HG03066 (cell line): Measurements from ENCODE around the gene NCBP2L.
A peak's percentile ranks its signal among the peaks of the same experiment; 100 is the strongest.
"Not testable (repeated sequence)": the region's sequence is repeated elsewhere in the genome, so short reads cannot be mapped to it uniquely, and the experiment has no call there.

Experiments used
- ATAC-seq: cut with Tn5 transposase; IDR thresholded peaks from one replicate; pipeline ENCODE4 v1.9.1; 2021; ENCODE audit warnings: low read depth; ENCODE audit not compliant: unreplicated experiment

The NCBP2L gene

DNA sequence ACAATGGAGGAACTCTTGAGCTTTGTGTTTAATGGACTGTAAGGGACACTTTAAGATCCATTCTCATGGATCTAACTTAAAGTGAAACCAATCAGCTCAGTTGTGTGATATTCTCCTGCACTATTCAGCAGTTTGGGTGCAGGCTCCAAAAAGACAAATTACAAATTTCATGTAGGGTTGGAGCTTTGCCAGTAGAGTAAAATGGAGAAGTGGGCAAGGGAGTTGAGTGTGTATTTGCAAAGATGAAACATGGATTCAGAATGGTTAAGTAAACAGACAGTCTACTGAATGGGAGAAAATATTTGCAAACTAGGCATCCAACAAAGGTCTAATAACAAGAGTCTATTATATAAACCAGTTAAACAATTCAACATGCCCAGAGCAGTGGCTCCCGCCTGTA, 26.9 kb downstream of the NCBP2L start:
- no peak for ATAC-seq

DNA sequence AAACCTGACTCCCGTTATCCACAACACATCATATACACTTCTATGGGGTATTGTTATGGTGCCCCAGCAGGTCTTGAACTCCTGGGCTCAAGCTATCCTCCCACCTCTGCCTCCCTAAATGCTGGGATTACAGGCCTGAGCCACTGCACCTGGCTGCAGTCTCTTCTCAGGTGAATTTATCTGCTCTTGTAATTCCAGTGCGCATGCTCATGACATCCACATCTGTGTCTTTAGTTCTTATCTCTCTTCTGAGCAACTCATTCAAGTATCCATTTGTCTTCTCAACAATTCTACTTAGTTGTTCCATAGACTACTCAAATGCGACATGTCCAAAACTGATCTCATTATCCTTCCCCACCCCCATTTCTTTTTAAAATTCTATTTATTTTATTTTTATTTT, 27.6 kb downstream of the NCBP2L start:
- ATAC-seq = no peak

DNA sequence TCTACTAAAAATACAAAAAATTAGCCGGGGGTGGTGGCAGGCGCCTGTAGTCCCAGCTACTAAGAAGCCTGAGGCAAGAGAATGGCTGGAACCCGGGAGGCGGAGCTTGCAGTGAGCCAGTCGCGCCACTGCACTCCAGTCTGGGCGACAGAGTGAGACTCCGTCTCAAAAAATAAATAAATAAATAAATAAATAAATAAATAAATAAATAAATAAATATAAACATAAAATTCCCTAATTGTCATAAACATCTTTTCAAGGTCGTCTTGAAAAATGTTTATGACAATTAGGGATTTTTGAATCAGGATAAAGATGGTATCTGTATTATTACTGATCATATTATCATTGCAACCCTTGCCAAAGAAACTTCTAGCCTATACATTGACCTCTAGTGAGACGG, 32.5 kb downstream of the NCBP2L start:
- not testable (repeated sequence) for ATAC-seq

DNA sequence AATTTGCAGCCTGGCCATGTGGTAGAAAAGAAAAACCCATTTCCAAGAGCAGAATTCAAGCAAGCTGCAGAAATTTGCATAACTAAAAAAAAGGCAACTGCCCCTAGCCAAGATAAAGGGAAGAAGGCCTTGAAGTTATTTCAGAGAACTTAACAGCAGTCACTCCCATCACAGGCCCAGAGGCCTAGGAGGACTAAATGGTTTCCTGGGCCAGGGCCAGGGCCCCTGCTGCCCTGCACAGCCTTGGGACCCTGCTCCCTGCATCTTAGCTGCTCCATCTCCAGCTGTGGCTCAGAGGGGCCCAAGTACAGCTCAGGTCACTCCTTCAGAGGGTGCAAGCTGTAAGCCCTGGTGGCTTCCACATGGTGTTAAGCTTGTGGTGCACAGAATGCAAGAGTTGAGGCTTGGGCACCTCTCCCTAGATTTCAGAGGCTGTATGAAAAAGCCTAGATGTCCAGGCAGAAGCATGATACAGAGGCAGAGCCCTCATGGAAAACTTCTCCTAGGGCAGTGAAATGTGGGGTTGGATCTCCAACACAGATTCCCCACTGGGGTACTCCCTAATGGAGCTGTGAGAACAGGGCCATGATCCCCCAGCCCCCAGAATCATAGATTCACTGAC, 41.5 kb downstream of the NCBP2L start:
- ATAC-seq = no peak

DNA sequence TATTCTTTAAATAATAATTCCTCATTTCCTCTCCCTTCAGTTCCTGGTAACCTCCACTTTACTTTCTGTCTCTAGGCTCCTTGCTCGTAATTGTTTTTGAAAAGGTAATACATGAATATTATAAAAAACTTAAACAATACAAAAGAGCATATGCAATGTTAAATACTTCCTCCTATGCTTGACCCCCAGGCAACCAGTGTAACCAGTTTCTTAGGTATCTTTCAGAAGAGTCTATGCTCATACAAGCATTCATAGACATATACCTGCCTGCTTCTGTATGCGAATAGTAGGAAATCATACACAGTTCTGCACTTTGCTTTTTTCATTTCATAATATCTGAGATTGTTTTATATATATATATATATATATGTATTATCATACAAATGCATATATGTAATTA, 45.5 kb downstream of the NCBP2L start:
- ATAC-seq = no peak

DNA sequence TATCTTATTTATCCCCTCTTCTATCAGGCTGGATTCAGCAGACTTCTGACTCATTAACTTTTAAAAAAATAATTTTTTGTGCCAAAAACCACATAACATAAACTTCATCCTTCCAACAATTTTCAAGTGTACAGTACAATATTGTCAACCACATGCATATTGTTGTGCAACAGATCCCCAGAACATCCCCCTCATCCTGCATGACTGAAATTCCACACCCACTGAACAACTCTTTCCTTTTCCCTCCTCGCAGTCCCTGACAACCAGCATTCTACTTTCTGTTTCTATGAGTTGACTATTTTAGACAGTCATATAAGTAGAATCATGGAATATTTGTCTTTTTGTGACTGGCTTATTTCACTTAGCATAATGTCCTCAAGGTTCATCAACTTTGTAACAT, 45.9 kb downstream of the NCBP2L start:
- no peak for ATAC-seq

DNA sequence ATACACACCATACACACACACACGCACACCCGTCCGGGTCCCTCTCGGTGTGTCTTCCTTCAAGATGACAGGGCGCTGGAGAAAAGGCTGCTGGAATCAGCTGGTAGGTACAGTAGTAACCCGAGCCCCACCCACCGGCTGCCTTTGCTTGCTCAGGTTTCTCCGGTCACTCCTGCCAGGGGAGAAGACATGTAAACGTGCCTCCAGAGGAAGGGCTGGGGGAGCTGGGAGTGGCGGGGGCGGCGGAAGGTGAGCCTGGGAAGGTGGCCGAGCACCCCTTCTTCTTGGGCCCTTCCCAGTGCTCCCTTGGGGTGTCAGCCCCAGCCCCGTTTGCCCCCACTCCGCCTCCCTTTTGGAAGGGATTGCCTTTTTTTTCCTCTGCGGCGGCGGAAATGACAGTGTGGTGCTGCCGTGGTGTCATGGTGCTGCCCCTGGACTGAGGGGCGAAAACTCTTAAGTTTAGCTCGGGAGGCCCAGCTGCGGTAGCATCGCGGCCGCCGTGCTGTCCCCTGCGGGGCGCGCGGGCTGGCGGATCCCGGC, 48.2 kb downstream of the NCBP2L start, which contains the start of gene MID2:
Gene MID2, plus strand, starts transcription at position 169 of the 540 bp plus-strand sequence. CDS start 561 bp downstream, outside the sequence.
- ATAC-seq = peak; percentile 38

DNA sequence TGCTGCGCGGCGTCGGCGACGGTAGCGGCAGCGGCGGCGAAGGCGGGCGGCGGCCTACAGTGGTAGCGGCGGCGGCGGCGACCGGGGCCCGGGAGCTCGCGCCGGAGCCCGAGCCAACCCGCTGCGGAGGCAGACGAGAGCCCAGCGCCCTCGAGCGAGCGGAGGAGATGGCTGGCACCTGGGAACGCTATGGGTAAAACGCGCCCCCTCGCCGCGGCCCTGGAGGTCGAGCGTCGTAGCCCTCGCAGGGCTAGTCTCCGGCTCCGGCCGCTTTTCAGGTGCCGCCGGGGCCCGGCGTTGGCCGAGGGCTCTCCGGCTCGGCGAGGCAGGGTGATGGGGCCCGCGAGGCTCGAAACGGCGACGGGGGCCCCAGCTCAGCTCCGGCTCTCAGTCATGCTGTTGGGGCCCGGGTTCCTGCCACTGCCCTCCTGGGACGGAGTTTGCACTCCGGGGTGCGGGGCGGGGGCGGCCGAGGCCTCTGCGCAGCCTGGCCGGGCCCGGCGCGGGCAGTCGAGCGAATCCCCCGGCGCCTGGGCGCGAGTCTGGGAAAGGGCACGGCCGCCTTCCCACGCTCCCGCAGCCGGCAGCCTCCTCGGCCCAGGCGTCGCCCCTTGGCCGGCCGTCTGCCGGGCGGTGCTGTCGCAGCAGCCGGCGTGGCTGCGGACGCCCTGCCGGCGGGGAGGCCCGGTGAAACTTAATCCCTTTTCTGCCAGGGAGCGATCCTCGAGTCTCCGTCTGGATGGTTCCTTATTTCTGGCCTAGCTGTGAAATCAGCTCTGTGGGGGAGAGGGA, 48.9 kb downstream of the NCBP2L start:
- ATAC-seq = peak; percentile 56

DNA sequence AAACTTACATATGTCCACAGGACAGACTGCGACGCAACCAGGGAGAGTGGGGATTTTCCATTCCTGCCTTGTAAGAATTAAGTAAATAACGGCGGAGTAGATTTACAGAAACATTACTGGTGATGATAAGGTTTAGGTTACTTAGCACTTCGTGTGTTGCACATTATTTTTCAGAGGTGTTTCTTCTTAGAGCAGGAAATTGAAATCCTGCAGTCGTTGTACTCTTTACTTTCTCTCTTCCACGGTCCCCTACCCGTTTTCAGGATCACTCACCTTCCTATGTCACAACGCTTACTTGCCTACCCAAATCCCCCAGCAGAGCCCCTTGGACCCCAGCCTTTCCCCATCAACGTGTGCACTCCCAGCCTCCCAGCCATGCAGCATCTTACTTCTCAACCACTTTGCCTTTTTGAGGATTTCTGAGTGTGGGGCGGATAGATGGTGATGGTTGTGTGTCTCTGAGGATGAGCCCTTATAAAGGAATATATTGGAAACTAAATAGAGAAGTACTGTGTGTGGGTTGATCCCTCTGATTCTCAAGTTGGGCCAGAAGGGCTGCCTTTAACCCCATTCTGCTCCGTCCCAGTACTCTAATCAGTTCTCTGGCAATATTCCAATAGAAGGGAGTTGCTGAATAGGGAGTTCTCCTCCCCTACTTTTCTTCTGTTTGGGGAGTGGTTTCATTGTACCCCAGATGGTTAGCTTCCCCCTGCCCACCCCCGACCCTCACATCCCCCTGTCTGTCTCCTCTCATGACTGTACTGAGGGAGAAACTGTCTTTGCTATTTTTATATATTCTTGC, 49.7 kb downstream of the NCBP2L start:
- no peak for ATAC-seq

DNA sequence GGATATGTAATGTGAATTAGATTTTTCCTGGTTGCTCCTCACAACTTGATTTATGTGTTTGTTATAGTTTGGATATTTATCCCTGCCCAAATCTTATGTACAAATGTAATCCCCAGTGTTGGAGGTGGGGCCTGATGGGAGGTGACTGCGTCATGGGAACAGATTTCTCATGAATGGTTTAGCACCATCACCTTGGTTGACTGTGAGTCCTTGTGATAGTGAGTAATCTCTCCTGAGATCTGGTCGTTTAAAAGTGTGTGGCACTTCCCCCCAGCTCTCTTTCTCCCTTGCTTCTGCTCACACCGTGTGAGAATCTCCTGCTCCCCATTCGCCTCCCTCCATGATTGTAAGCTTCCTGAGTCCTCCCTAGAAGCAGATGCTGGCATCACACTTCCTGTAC, 50.3 kb downstream of the NCBP2L start:
- no peak for ATAC-seq

DNA sequence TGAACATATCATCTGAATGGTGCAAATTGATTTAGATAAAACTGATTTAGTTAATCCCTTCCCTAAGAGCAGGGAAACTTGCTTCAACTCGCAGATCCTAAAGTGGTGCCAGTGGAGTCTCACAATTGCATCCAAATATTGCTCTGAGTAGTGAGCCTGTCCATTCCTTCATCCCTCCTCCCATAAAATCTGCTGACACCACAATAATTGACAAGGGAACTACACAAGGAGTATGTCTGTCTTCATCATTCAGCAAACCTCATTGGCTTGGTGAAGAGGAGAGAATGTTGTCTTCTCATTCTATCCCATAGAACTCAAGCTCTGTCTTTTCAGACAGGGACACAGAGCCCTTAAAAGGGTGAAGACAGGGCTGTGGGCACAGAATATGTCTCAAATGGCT, 52.3 kb downstream of the NCBP2L start:
- ATAC-seq = no peak

DNA sequence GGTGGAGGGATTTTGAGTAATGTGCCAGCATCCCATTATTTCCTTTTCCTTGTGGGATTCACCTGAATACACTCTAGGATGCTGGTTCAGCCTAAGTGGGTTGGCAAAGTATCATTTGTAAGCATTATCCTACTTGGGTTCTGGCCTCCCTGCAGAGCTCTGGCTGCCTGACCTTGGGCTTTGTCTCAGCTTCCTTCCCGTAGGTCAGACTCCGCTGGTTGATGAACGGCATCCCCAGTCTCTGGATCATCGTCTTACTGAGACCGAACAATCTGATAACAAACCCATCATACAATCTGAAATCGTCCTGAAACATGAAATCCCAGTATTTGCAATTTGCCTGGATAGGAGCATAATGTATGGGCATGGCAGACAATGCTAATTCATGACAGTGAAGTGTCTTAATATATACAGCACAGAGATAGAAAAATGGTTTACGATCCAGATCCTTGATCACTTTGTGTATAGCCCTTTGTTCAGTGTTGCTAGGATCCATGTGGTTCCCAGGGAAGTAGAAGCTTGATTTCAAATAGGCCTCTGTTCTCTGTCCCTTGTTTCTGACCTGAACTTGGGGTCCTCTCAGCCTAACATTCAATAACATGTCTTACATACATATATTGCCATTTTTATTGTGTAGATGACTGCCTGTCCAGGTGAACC, 53.7 kb downstream of the NCBP2L start:
- no peak for ATAC-seq

DNA sequence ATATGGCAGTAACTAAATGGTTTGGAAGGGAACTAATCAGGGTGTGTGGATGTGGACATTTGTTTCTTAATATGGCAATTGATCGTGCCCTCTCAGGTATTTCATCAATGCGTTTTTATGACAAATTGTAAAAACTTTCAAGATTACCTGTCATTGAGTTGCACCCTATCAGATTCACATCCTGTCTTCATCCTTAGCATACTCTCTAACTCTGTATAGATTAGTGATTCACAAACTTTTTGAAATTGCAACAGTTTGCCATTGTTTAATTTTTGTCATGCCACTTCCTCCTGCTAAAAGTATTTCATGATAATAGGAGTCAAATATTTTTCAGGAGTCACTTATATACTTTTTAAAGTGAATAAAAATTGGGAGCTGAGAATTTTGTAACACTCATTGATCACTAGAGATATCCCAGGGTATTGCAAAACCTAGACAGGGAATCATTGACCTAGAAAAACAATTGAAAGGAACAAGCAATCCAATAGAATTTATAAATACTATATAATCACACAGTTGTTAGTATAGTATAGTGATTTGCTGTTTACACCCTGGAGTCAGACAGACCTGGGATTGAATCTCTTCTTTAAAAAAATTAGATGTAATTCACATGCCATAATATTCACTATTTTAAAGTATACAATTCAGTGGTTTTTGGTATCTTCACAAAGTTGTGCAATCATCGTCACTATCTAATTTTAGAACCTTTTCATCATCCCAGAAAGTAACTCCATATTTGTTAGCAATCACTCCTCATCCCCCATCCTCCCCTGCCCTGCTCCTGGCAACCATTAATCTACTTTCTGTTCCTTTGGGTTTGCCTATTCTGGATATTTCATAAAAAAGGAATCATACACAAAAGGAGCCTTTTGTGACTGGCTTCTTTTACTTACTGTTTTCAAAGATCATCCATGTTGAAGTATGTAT, 57.0 kb downstream of the NCBP2L start:
- ATAC-seq = no peak

DNA sequence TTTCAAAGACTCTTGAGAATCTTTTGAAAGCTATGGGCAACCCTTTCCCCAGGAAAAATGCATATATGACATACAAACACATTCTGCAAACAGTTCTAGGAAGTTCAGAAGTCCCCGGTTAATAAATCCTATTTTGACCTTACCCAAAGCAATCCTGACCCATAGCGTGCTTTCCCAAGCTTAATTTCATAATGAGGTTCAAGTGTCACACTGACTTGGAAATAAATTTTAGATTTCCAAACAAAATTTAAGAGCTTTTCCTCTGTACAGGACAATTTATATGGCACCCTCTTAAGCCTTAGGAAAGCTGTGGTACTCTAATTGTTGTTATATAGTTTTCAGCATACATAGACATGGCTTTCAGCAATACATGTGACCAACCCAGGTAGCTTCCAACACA, 59.4 kb downstream of the NCBP2L start:
- no peak for ATAC-seq

DNA sequence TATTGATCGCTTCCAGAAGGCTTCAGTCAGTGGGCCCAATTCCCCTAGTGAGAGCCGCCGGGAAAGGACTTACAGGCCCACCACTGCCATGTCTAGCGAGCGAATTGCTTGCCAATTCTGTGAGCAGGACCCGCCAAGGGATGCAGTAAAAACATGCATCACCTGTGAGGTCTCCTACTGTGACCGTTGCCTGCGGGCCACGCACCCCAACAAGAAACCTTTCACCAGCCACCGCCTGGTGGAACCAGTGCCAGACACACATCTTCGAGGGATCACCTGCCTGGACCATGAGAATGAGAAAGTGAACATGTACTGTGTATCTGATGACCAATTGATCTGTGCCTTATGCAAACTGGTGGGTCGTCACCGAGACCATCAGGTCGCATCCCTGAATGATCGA, 63.4 kb downstream of the NCBP2L start:
- no peak for ATAC-seq

DNA sequence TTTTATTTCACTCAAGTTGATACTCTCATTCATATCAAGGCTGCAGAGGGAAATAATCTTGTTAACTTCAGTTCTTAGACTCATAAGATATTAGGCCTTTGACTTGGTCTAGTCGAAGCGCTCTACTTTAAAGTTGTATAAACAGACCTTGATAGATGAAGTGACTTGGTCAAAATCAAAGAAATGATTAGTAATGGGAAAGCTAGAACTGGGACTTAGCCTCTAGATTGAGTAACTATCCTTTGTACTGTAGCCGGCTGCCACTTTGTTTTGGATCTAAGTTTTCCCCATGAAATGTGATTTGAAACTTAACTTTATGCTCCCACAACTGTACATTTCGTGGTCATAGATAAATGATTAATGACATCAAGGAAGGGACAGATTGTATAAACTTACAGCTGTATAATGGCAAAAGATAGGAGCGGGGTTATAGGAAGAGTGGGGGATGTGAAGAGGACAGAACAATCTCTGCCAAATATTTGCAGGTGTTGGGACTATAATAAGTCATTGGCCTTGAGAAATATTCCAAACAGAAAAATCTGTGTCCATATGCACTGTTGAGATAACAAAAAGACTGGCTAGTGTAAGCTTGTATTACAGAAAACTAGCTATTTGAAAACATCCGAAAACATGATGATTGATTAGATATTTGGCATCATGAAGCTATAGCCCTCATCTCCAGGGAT, 65.3 kb downstream of the NCBP2L start:
- no peak for ATAC-seq
